GM19455 (cell line): ENCODE measurements around the gene CCDC78.
"Not testable (repeated sequence)": the region's sequence is repeated elsewhere in the genome, so short reads cannot be mapped to it uniquely, and the experiment has no call there.

Source experiments
- ATAC-seq: cut with Tn5 transposase; IDR thresholded peaks from one replicate; pipeline ENCODE4 v1.9.1; 2021; ENCODE audit not compliant: unreplicated experiment

Gene CCDC78

GRCh38 chr16:725041-725376, 1.2 kb downstream of the CCDC78 start:
- no peak for ATAC-seq

- ATAC-seq = no peak
Measured at GRCh38 chr16:724188-725040, 1.8 kb downstream of the CCDC78 start.

- no peak for ATAC-seq
Measured at GRCh38 chr16:723695-724094, 2.5 kb downstream of the CCDC78 start.

GRCh38 chr16:722835-723633, 3.2 kb downstream of the CCDC78 start:
- no peak for ATAC-seq

- no peak for ATAC-seq
Measured at GRCh38 chr16:721765-722540, 4.3 kb downstream of the CCDC78 start.

- ATAC-seq = peak; percentile 62
Measured at GRCh38 chr16:720990-721764, 5.1 kb downstream of the CCDC78 start, which contains the start of gene ANTKMT. Gene ANTKMT (plus strand): TSS chr16:721146. CDS start chr16:721275, 129 bp downstream.

- no peak for ATAC-seq
Measured at GRCh38 chr16:720447-720989, 5.7 kb downstream of the CCDC78 start.

- ATAC-seq = no peak
Measured at GRCh38 chr16:719815-720446, 6.3 kb downstream of the CCDC78 start.

- ATAC-seq = no peak
Measured at GRCh38 chr16:718922-719321, 7.3 kb downstream of the CCDC78 start.

GRCh38 chr16:718389-718788, 7.9 kb downstream of the CCDC78 start:
- ATAC-seq = no peak

- no peak for ATAC-seq
Measured at GRCh38 chr16:717450-718245, 8.6 kb downstream of the CCDC78 start.

- ATAC-seq = no peak
Measured at GRCh38 chr16:716768-717325, 9.4 kb downstream of the CCDC78 start.

- no peak for ATAC-seq
Measured at GRCh38 chr16:716200-716568, 10.1 kb downstream of the CCDC78 start.

GRCh38 chr16:715477-716199, 10.6 kb downstream of the CCDC78 start:
- ATAC-seq = no peak

GRCh38 chr16:714558-715476, 11.4 kb downstream of the CCDC78 start, which contains the start of gene METRN:
Gene METRN (plus strand): TSS chr16:715118. CDS start chr16:715290, 172 bp downstream.
- no peak for ATAC-seq

- ATAC-seq = no peak
Measured at GRCh38 chr16:714079-714478, 12.2 kb downstream of the CCDC78 start.

GRCh38 chr16:712740-713250, 13.4 kb downstream of the CCDC78 start:
- not testable (repeated sequence) for ATAC-seq
